ENCODE data around the gene TNS3.

Gene TNS3

GRCh38 chr7:47528471-47528870 is 53.4 kb downstream of the TNS3 start:
- Histone ChIP-seq H4K20me1 (ENCODE audit: control insufficient read depth, insufficient read depth, low read depth, low read length) (no peaks in the 10 kb centered on the region), H3K9me2 (replicated peaks; ENCODE audit: control insufficient read depth, low read length) (no peaks in the 10 kb centered on the region), H3K4me3 (ENCODE audit: low read length) (no peak overlapping the region), H3K4me1 (ENCODE audit: control insufficient read depth, low read length) (0 out of 2 replicates have a peak, but pooled peaks cover 2% of the 10 kb centered on the region), H3K36me3 (ENCODE audit: control insufficient read depth, low read length) (no peaks in the 10 kb centered on the region), H3K27ac (ENCODE audit: low read depth, low read length) (no peak overlapping the region), H3K4me2 (ENCODE audit: low read length) (no peak overlapping the region), H3K79me2 (ENCODE audit: control insufficient read depth, low read length) (no peaks in the 10 kb centered on the region), H3K27me3 (ENCODE audit: control insufficient read depth, low read length) (no peaks in the 10 kb centered on the region), H3F3A (ENCODE audit: control insufficient read depth, insufficient read depth) (no peaks in the 10 kb centered on the region), H3K9me3 (ENCODE audit: control insufficient read depth, insufficient read depth, low read length) (no peaks in the 10 kb centered on the region; the same call in 1 of the 2 replicates)
- TF ChIP-seq EZH2phosphoT487 (IDR thresholded peaks at IDR 0.05; ENCODE audit: borderline replicate concordance, low read length), result no peak
- no peak for TF ChIP-seq CTCF (IDR thresholded peaks at IDR 0.05; ENCODE audit: low read depth, low read length, poor library complexity, severe bottlenecking)

GRCh38 chr7:47526466-47526865 is 55.4 kb downstream of the TNS3 start:
- no peaks in the 10 kb centered on the region for H3K9me2 ChIP-seq (replicated peaks; ENCODE audit: control insufficient read depth, low read length)
- H3F3A ChIP-seq (ENCODE audit: control insufficient read depth, insufficient read depth), result no peaks in the 10 kb centered on the region
- no peak overlapping the region for H3K27ac ChIP-seq (ENCODE audit: low read depth, low read length)
- no peak for TF ChIP-seq CTCF (IDR thresholded peaks at IDR 0.05; ENCODE audit: low read depth, low read length, poor library complexity, severe bottlenecking)
- no peak for TF ChIP-seq EZH2phosphoT487 (IDR thresholded peaks at IDR 0.05; ENCODE audit: borderline replicate concordance, low read length)
- no peaks in the 10 kb centered on the region for H3K79me2 ChIP-seq (ENCODE audit: control insufficient read depth, low read length)
- no peak overlapping the region for H3K4me3 ChIP-seq (ENCODE audit: low read length)
- 0 out of 2 replicates have a peak, but pooled peaks cover 2% of the 10 kb centered on the region for H3K4me1 ChIP-seq (ENCODE audit: control insufficient read depth, low read length)
- no peak overlapping the region for H3K4me2 ChIP-seq (ENCODE audit: low read length)
- H3K27me3 ChIP-seq (ENCODE audit: control insufficient read depth, low read length), result no peaks in the 10 kb centered on the region
- H3K36me3 ChIP-seq (ENCODE audit: control insufficient read depth, low read length), result no peaks in the 10 kb centered on the region
- H3K9me3 ChIP-seq (ENCODE audit: control insufficient read depth, insufficient read depth, low read length), result no peaks in the 10 kb centered on the region
- H4K20me1 ChIP-seq (ENCODE audit: control insufficient read depth, insufficient read depth, low read depth, low read length), result no peaks in the 10 kb centered on the region

- Histone ChIP-seq H3K4me3 (ENCODE audit: low read length) (no peak overlapping the region), H4K20me1 (ENCODE audit: control insufficient read depth, insufficient read depth, low read depth, low read length) (no peaks in the 10 kb centered on the region), H3K79me2 (ENCODE audit: control insufficient read depth, low read length) (no peaks in the 10 kb centered on the region), H3K27ac (ENCODE audit: low read depth, low read length) (no peak overlapping the region), H3F3A (ENCODE audit: control insufficient read depth, insufficient read depth) (no peaks in the 10 kb centered on the region), H3K4me1 (ENCODE audit: control insufficient read depth, low read length) (0 out of 2 replicates have a peak, but pooled peaks cover 2% of the 10 kb centered on the region), H3K4me2 (ENCODE audit: low read length) (no peak overlapping the region), H3K36me3 (ENCODE audit: control insufficient read depth, low read length) (no peaks in the 10 kb centered on the region), H3K27me3 (ENCODE audit: control insufficient read depth, low read length) (no peaks in the 10 kb centered on the region), H3K9me3 (ENCODE audit: control insufficient read depth, insufficient read depth, low read length) (no peaks in the 10 kb centered on the region), H3K9me2 (replicated peaks; ENCODE audit: control insufficient read depth, low read length) (no peaks in the 10 kb centered on the region)
- TF ChIP-seq CTCF (IDR thresholded peaks at IDR 0.05; ENCODE audit: low read depth, low read length, poor library complexity, severe bottlenecking) (no peak), EZH2phosphoT487 (IDR thresholded peaks at IDR 0.05; ENCODE audit: borderline replicate concordance, low read length) (no peak)
These were observed 56.8 kb downstream of the TNS3 start for GRCh38 chr7:47525066-47525623.

Measured in DOHH2 (cell line).